Measurements from ENCODE around the gene ZNF649.

- TF ChIP-seq CTCF (IDR thresholded peaks at IDR 0.05), result no peak
- no peak for TF ChIP-seq POLR2A (IDR thresholded peaks at IDR 0.05)
Observed at GRCh38 chr19:51926426-51926783, 21.6 kb upstream of the ZNF649 start.

Measured in lower leg skin (tissue), 3 donors.